ENCODE data around the gene MAPT.

DNA sequence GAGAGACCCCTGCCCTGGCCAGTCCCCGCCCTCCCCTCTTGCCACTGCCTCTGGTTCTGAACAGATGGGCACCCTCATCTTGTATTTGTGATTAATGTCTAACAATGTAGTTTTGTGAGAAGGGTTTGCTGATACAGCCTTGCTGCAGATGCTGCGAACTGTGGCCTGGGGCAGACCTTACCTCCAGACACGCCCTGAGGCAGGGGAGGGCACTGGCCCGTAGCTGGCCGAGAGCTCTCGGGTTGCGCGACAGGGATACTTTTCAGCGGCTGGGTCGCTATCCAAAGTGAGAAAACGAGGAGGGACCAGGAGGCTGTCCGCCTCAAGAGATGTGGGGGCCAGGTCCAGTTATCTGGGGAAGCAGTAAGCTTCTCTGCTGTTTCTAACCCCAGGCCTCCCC lies 126.6 kb downstream of the MAPT start:
- no peak for TF ChIP-seq CEBPB (IDR thresholded peaks at IDR 0.05)
- TF ChIP-seq RAD21 (IDR thresholded peaks at IDR 0.05; ENCODE audit: low read depth), result no peak
- TF ChIP-seq, protein P1, sequence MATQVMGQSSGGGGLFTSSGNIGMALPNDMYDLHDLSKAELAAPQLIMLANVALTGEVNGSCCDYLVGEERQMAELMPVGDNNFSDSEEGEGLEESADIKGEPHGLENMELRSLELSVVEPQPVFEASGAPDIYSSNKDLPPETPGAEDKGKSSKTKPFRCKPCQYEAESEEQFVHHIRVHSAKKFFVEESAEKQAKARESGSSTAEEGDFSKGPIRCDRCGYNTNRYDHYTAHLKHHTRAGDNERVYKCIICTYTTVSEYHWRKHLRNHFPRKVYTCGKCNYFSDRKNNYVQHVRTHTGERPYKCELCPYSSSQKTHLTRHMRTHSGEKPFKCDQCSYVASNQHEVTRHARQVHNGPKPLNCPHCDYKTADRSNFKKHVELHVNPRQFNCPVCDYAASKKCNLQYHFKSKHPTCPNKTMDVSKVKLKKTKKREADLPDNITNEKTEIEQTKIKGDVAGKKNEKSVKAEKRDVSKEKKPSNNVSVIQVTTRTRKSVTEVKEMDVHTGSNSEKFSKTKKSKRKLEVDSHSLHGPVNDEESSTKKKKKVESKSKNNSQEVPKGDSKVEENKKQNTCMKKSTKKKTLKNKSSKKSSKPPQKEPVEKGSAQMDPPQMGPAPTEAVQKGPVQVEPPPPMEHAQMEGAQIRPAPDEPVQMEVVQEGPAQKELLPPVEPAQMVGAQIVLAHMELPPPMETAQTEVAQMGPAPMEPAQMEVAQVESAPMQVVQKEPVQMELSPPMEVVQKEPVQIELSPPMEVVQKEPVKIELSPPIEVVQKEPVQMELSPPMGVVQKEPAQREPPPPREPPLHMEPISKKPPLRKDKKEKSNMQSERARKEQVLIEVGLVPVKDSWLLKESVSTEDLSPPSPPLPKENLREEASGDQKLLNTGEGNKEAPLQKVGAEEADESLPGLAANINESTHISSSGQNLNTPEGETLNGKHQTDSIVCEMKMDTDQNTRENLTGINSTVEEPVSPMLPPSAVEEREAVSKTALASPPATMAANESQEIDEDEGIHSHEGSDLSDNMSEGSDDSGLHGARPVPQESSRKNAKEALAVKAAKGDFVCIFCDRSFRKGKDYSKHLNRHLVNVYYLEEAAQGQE (IDR thresholded peaks at IDR 0.05; ENCODE audit: low read depth), result no peak
- TF ChIP-seq, protein P2, sequence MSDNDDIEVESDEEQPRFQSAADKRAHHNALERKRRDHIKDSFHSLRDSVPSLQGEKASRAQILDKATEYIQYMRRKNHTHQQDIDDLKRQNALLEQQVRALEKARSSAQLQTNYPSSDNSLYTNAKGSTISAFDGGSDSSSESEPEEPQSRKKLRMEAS (IDR thresholded peaks at IDR 0.05), result no peak
- TF ChIP-seq EGR1 (IDR thresholded peaks at IDR 0.05), result no peak
- no peak for TF ChIP-seq CREB1 (IDR thresholded peaks at IDR 0.05; ENCODE audit: low read depth)
- TF ChIP-seq EP300 (IDR thresholded peaks at IDR 0.05; ENCODE audit: borderline replicate concordance), result no peak
- no peak for TF ChIP-seq NFIC (IDR thresholded peaks at IDR 0.05)
- TF ChIP-seq, protein P3, sequence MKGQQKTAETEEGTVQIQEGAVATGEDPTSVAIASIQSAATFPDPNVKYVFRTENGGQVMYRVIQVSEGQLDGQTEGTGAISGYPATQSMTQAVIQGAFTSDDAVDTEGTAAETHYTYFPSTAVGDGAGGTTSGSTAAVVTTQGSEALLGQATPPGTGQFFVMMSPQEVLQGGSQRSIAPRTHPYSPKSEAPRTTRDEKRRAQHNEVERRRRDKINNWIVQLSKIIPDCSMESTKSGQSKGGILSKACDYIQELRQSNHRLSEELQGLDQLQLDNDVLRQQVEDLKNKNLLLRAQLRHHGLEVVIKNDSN (IDR thresholded peaks at IDR 0.05), result no peak
- TF ChIP-seq ZBTB7A (IDR thresholded peaks at IDR 0.05; ENCODE audit: low read depth), result no peak
- no peak for TF ChIP-seq TAF1 (IDR thresholded peaks at IDR 0.05; ENCODE audit: low read depth)
- no peak for TF ChIP-seq YY1 (IDR thresholded peaks at IDR 0.05; ENCODE audit: low read depth)
- no peak for TF ChIP-seq TCF12 (IDR thresholded peaks at IDR 0.05; ENCODE audit: low read depth)
- no peak for TF ChIP-seq FOXM1 (IDR thresholded peaks at IDR 0.05; ENCODE audit: borderline replicate concordance, low read depth)

Data from Ishikawa (cell line).